ENCODE results near the gene GALNT12.

DNA sequence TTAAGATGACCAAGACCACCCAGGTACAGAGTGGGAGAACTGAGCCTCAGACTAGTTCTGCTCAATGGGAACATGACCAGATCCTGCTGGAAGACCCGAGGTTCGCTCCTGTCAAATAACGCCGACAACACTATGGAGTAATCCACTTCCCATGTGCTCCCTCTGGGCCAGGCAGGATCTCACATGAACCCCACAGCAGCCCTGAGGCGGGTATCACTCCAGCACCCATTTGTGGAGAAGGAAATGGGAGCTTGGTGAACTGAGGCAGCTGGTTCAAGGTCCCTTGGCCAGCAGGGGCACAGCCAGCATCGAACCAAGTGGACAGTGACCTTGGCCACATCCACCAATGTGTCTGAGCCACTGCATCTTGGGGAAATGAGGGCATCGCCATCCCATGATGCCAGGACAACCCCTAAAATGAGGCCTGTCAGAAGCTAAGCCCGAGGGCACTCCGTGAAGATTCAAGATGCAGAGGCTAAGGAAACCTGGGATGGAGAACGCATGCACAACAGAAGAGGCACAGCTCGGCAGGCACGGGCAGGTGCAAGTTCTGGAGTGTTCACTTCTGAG is 19.6 kb upstream of the GALNT12 start:
- TF ChIP-seq, protein P1, sequence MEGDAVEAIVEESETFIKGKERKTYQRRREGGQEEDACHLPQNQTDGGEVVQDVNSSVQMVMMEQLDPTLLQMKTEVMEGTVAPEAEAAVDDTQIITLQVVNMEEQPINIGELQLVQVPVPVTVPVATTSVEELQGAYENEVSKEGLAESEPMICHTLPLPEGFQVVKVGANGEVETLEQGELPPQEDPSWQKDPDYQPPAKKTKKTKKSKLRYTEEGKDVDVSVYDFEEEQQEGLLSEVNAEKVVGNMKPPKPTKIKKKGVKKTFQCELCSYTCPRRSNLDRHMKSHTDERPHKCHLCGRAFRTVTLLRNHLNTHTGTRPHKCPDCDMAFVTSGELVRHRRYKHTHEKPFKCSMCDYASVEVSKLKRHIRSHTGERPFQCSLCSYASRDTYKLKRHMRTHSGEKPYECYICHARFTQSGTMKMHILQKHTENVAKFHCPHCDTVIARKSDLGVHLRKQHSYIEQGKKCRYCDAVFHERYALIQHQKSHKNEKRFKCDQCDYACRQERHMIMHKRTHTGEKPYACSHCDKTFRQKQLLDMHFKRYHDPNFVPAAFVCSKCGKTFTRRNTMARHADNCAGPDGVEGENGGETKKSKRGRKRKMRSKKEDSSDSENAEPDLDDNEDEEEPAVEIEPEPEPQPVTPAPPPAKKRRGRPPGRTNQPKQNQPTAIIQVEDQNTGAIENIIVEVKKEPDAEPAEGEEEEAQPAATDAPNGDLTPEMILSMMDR (IDR thresholded peaks at IDR 0.05) = no peak
- no peak for TF ChIP-seq POLR2AphosphoS5 (IDR thresholded peaks at IDR 0.05)
- TF ChIP-seq POLR2A (IDR thresholded peaks at IDR 0.05) = no peak
- no peak for TF ChIP-seq EP300 (IDR thresholded peaks at IDR 0.05)

All from upper lobe of left lung (tissue), 4 donors.